Bronchial epithelial cell (primary cell): ENCODE results near the gene IKBIP. TPM values are rescaled to one million over a fixed set of nuclear protein-coding genes. Genes with fewer than 3 reads are reported as not detected.
A peak's percentile ranks its signal among the peaks of the same experiment; 100 is the strongest.
"Not testable (repeated sequence)": the region's sequence is repeated elsewhere in the genome, so short reads cannot be mapped to it uniquely, and the experiment has no call there.

ENCODE experiments used
- DNase-seq: peaks from one replicate; pipeline ENCODE4 v3.0.0-alpha.2; 2010; ENCODE audit warnings: low read depth
- FAIRE-seq: peaks from 2 replicates; lab custom pipeline; 2011; peaks lifted over from hg19 to GRCh38; lab: Jason Lieb, UNC
- H3K27me3 ChIP-seq: 2 replicates; pipeline ENCODE4 v1.5.1; 2011; ENCODE audit warnings: low read length; ENCODE audit not compliant: control insufficient read depth, insufficient read depth
- H3K36me3 ChIP-seq: 2 replicates; pipeline ENCODE4 v1.5.1; 2011; ENCODE audit warnings: low read length; ENCODE audit not compliant: control insufficient read depth, insufficient read depth
- H3K4me3 ChIP-seq: 2 replicates; pipeline ENCODE4 v1.5.1; 2011; ENCODE audit warnings: mild to moderate bottlenecking, low read depth, low read length, control low read depth
- CTCF ChIP-seq: IDR thresholded peaks from 2 replicates; pipeline ENCODE4 v1.5.1; 2011; ENCODE audit warnings: mild to moderate bottlenecking, moderate library complexity, low read length, control low read depth, inconsistent platforms; ENCODE audit not compliant: insufficient read depth, severe bottlenecking
- total RNA-seq: library from RNA; depleted of rRNA; stranded (reverse); fragments of >200 nt; gene quantifications from 2 replicates; pipeline ENCODE4 v1.2.1, GENCODE V29; 2014

The IKBIP gene
- total RNA-seq, 1 donor from 2014 or later, result 10.0 TPM

- no peak for TF ChIP-seq CTCF
- FAIRE-seq, result no peak
- no peaks in the 10 kb centered on the region for H3K27me3 ChIP-seq
- DNase-seq, result no peak
- H3K36me3 ChIP-seq, result peaks cover 11% of the 10 kb centered on the region
- H3K4me3 ChIP-seq, result no peak overlapping the region
Measured at GRCh38 chr12:98601924-98602323, 42.7 kb downstream of the IKBIP start.

GRCh38 chr12:98597313-98597712, 47.3 kb downstream of the IKBIP start:
- H3K27me3 ChIP-seq, FAIRE-seq, H3K4me3 ChIP-seq, DNase-seq: not testable (repeated sequence)
- peaks cover 16% of the 10 kb centered on the region for H3K36me3 ChIP-seq

GRCh38 chr12:98595243-98595988, 49.2 kb downstream of the IKBIP start:
- peak overlapping the region; percentile 88 for H3K4me3 ChIP-seq
- no peaks in the 10 kb centered on the region for H3K27me3 ChIP-seq
- peaks cover 14% of the 10 kb centered on the region for H3K36me3 ChIP-seq
- no peak for TF ChIP-seq CTCF
- FAIRE-seq (no peak), DNase-seq (peak; percentile 74)

- DNase-seq (peak; percentile 13), FAIRE-seq (no peak)
- no peaks in the 10 kb centered on the region for H3K27me3 ChIP-seq
- H3K36me3 ChIP-seq, result peaks cover 8% of the 10 kb centered on the region
- H3K4me3 ChIP-seq, result peak overlapping the region; percentile 88
- TF ChIP-seq CTCF, result no peak
Measured at GRCh38 chr12:98594050-98594835, 50.3 kb downstream of the IKBIP start.

GRCh38 chr12:98593351-98594049, 51.1 kb downstream of the IKBIP start, which contains the start of gene SLC25A3:
Gene SLC25A3 (plus strand): TSS chr12:98593686. CDS start chr12:98593979, 293 bp downstream.
- Histone ChIP-seq H3K36me3 (peaks cover 8% of the 10 kb centered on the region), H3K27me3 (no peaks in the 10 kb centered on the region), H3K4me3 (peak within 1 kb of the TSS; percentile 88)
- peak; percentile 91 for DNase-seq
- no peak for TF ChIP-seq CTCF
- no peak for FAIRE-seq
